GOT3 (cell line): ENCODE results near the gene TARS3.

Experiments
- DNase-seq: peaks from one replicate; lab custom pipeline; 2025; ENCODE audit warnings: mixed read lengths; lab: John Stamatoyannopoulos, UW

TARS3 gene

DNA sequence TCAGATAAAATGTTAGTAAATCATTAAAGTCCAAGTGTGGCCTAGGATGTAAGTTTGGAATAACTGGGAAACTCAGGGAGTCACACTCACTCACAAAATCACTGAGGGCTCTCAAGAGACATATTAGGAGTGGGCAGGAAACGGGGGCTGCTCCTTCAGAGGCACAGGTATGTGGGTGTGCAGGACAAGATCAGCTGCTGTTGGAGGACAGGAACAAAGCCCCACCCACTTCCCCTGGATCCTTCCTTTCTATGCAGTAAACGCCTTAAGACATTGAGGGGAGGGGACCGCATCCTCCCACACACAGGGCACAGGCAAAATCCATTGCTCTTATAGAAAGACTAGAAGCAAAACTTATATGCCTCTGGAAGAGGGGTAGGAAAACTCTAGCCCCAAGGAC lies 102.3 kb downstream of the TARS3 start:
- no peak for DNase-seq

DNA sequence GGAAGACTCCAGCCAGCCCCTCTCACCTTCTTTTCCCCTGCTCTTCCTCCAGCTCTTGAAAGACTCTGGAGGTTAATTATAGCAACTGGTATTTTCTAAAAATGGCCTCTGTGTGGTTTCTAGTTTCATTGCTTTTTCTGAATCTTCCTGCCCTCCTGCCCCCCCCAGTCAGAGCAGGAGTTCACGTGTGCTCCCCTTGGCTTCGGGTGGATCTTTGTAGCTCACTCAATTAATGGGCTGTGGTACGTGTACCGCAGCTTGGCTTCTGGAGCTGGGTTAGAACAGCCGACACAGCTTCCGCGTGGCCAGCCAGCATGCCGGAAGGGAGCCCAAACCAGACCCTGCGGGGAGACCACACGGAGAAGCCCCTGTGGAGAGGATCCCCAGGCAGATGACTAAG lies 103.6 kb downstream of the TARS3 start:
- DNase-seq, result no peak

DNA sequence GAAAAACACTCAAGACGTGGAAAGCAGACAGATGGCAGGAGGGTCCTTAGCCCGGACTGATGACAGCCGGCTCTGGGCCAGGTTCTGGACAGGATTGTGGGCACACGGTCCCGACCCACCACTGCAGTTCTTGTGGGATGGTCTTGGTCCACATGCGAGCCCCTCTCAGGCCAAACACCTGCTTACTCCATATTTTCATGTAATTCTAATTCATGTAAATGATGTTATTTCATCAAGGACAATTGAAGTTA lies 104.7 kb downstream of the TARS3 start:
- no peak for DNase-seq

DNA sequence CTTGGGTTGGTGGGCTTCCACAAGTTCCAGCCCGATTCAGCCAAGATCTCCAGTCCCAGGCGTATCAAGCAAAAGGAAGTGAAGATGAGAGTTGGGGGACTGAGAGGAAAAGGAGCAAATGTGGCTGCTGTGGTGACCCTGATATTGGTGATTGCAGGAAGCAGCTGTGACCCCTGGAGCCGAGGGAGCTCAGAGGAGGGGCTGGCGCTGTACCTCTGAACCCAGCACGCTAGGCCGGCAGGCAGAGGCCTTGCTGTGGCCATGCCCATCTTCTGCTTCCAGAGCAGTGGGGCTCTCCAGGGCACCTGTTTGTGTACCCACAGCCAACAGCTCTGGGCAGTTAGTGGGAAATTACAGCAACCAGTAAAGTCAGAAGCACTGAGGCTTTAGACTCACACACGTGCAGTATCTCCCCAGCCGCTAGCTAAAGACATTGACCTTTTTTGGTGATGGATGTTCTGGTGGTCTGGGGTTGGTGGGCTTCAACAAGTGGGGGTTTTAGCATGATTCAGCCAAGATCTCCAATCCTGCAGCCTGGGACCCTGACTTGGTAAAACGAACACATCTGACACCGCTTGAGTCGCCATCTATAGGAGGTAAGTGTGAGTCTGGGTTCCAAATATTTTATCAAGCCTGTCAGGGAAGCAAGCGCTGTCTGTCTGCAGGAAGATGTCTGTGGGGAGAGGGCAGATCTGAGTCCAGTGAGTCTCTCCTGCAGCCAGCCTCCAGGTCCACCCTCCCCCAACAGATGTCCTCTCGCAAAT lies 105.2 kb downstream of the TARS3 start:
- no peak for DNase-seq

DNA sequence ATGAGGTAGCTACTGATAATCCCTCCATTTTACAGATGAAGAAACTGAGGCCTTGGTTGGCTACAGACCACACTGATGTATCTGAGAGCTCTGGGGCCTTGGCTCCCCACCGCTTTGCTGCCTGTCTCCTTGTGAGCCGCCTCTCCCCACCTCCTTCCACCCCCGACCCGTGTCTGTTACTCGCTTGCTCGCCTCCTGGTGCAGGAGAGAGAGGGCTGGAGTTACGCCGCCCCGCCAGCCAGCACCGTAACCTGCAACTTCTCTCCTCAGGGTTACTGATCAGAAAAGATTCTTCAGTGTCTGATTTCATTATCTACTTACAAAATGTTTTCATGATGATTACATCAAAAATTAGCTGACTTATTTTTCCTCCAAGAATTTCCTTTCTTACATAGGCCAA lies 106.2 kb downstream of the TARS3 start:
- no peak for DNase-seq

DNA sequence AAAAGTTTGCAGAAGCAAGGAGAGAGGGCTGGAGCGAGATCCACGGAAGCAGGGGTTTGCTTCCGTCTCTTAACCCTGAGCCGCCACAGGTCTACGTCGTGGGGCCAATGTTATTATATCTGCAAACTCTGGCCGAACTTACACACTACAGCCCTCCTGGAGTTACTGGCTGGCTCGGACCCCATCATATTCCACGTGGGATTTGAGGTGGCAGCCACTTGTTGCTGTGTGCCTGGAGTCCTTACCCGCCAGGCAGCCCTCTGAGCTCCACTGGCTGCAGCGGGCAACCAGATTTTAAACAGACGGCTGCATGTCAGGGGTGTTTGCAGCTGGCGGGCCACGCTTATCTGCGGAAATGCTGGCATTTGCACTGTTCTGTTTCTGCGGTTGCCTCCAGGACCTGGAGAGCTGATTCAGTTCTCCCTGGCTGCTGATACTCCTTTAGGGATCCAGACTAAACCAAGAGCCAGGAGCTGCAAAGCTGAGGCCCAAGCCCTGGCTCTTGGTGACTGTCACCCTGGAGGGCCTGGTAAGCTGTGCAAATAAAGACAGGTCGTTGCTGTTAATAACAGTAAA lies 106.8 kb downstream of the TARS3 start:
- DNase-seq, result no peak

DNA sequence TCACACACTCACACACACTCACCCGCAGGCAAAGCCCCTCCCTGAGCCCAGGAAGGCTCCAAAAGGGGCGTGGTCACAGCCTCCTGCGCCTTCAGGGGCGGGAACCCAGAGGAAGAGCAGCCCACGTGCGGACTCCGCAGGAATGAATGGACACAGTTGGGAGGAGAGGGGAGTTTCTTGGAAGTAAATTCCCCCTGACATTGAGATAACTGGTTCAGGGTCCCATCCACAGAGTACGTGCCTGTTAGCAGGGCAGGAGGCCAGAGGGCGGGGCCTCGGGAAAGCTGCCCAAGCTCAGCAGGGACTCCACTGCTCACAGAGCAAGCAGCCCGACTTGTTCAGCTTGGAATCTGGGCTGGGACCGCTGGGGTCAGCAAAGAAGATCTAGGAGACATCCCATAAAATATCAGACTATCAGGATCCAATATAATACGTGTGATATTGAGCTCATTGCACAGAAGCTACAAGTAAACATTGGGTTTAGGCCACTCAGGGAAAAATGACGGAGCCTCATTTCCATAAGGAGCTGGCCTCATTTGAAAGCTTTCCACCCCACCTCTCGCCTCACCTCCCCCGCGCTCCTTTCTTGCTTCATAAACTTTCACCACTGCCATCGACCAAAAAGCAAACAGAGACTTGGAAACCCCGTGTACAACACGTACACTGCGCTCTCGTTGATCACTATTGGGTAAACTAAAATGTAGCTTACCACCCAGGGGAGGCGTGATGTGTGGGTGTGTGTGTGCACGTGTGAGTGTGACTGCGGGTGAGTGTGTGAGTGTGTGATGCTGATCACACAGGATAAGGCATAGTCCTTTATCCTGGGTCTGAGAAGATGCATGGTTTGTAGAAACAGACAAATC lies 108.1 kb downstream of the TARS3 start:
- no peak for DNase-seq

DNA sequence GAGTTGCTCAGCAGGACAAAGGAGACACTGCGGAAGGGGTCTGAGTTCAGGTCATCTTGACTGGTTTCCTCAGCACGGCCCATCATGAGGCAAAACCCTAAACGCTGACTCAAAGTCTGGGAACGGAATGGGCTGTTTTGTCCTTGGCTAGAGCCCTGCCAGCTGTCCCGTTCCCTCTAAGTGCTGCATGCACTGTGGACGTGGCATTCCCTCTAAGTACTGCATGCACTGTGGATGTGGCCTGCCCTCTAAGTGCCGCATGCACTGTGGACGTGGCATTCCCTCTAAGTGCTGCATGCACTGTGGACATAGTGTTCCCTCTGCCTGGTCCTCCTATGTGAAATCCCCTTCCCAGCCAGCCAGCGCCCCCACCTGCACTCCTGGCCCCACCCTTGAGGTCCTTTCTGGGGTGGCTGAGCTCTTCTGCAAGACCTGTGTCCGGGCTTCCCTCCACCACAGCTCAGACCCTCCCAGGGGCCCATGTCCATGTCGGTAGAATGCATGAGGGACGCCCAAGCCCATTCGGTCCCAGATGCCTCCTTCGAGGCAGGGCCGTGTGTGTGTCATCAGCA lies 108.8 kb downstream of the TARS3 start:
- no peak for DNase-seq

DNA sequence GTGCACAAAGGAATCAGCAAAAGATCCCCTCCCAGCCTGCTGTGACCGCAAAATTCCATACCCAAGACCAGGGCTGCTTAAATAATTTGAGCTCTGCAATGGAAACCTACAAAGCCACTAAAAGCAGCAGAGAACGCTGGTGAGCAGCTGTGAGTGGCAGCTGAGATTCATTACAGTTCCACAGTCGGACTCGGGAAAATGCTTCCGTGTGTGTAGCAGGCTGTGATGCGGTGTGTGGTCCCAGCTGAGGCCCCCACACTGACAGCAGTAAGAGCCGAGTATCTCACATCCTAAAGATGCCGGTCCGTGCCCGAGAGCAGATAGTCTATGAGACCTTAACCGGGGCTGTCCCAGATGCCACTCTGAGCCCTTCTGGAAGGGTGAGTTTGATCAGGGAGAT lies 109.5 kb downstream of the TARS3 start:
- DNase-seq, result no peak

DNA sequence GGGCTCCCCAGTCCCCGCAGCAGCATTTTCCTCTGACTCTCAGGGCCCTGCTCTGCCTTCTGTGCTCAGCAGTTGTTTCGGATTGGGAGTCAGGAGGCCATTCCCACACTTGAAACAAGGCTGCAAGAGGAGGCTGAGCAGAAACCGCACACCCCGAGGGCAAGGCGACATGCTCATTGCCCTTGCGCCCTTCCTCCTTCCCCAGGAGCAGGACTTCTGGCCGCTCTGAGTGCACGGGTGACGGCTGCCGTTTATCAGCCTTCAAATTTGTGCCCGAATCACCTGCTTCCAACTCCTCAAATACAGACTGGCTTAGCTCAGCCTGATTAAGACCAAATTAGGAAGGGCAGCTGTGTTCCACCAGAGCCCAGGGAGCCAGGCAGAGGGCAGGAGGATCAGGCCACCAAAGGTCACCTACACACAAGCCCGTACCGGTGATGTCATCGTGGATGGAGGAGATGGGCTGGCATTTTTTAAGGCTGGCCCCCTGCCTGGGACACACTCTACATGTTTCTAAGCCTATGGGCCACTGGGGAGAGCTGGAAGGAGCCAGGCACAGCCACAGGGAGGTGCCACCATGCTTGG lies 110.2 kb downstream of the TARS3 start:
- DNase-seq, result no peak

DNA sequence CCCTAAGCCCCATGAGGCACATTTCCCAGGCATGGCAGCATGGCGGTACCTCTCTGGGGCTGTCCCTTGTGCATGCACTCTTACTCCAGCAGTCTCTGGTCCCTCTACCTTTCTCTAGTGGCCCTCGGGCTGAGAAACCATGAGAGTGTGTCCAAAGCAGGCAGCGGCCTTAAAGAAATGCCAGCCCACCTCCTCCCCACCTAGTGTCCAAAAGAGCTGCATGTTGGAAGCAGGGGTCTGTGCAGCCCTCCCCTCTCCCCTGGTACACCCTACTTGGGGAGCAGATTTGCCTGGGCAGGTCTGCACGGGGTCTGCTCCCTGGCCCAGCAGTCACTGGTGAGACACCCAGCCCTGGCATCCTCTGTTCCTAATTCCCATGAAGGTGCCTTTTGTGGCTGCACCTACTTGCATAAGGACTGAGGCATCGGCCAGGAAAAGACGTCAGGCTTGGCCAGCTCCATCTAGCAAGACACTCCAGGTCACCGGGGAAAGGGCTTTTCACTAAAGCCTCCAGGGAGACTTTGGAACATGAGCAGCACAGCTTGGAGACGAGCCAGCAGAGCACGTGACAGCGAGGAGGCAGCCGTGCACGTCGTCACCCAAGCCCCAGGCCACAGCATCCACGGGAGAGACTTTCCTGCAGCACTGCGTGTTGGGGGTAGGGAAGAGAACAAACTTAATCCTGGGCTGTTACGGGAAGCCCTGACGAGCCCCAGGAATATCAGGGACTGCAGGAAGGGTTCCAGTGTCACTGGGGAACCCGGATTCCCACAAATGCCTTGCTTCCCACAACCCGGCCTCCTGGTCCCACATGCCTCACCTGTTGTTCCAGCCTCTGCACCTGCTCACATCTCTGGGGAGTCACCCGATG lies 110.9 kb downstream of the TARS3 start:
- no peak for DNase-seq

DNA sequence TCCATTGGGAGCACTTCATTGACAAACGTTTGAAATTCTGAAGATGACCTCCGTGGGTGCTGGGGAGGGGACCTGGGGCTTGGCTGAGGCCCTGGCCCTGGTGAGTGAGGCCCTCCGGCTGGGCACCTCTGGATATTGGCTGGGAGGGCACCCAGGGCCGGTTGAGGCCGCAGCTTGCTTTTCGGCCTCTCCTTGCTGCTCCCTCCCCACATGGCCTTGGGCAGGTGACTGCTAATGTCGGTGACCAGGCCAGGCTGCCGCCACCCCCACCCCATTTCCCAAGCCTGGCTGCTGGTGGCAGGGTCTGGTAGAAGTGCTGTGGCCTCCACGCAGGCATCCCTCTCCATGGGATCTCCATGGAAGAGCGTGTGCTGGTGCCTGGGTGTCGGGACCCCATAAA lies 111.6 kb downstream of the TARS3 start:
- no peak for DNase-seq

DNA sequence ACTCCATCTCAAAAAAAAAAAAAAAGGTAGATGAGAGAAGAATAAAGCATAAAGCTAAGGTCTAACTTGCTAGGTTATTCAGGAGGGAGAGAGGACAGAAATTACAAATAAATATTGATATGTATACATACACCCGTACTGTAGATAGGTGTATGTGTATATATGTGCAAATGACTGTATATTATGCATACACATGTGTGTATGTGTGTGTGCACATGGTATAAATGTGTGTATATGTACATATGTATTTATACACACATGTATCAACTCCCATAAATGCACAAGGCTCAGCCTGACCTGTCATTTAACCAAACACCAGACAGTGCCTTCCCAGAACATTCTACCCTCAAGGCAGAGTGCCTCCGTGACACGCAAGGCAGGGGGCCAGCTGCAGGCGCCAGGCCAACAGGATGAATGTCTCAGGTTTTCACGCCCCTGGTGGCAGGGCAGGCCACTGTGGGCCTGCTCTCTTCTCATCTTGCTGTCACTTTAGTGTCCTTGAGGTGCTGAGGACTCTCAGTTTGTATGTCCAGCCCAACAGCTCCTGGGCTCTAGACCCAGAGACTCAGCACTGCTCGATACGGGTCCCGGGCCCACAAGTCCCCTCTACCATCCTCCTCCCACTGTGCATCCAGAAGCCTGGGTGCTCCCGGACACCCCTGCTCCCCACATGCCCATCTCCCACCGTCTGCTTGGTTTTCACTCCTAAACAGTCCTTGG lies 112.5 kb downstream of the TARS3 start:
- no peak for DNase-seq

DNA sequence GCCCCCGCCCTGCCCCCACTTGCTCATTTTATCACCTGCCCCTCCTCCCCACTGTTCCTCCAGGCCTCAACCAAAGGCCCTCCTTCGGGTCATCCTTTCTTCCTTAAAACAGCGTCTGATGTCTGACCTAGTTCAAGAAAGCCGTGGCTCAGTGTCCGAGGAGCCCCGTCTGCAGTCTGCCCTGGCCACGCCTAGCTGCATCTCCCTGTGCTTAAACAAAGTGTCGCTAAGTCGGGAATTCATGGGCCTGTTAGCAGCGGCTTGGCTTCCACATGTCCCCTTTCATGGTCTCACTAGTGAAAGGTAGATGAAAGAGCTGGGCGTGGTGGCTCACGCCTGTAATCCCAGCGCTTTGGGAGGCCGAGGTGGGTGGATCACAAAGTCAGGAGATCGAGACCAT lies 113.3 kb downstream of the TARS3 start:
- no peak for DNase-seq

DNA sequence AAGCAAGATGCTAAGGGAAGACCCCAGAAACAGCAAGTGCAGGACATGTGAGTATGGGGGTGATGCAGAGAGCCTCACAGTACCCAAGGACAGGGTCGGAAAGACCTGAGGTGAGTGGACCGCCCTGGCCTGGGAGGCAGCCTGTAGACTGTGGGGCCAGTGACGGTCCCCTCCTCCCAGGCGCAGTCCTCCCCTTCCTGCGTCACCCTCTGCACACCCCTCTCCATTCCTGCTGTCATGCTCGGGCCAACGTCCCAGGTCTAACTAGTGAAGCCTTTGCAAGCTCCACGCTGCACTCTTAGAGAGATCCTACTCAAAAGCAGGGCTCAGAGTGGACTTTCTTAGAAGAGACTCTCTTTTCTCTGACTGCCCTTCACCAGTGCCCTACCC lies 113.7 kb downstream of the TARS3 start:
- no peak for DNase-seq

DNA sequence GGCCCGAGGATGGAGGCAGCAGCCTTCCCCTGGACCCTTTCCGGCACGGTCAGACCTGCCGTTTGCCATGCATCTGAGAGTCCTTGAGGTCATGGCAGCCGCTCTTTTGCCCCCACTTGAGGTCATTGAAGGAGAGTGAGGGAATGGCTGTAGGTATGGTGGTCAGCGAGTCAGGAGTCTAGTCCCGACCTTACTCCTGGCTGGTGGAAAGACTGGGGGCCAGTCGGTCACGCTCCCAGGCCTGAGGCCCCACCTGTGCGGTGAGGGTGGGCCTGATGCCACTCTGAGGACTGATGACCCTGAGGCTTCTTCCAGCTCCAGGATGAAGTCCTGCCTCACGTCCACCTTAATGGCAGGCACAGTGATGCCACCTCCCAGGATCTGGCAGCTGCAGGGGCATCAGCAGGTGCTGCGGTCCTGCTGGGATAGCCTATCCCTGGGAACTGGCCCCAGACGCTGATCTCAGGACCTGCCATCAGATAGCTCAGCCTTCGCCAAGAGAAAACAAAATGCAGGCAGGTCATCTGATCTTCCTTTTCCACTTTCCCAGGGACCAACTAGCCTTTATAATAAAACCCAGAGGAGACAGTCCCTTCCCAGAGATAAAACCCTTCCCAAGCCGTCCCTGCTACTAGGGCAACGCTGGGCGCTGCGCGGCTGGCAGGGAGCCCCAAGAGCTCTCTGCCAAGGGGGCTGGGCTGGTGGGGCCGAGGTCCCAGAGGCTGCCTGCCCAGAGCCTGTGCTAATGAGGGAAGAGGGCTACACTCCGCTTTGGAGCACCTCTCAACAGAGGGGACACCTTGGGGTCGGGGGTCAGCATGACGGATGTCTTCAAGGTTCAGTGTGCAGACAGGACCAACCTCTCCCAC lies 114.3 kb downstream of the TARS3 start:
- no peak for DNase-seq

DNA sequence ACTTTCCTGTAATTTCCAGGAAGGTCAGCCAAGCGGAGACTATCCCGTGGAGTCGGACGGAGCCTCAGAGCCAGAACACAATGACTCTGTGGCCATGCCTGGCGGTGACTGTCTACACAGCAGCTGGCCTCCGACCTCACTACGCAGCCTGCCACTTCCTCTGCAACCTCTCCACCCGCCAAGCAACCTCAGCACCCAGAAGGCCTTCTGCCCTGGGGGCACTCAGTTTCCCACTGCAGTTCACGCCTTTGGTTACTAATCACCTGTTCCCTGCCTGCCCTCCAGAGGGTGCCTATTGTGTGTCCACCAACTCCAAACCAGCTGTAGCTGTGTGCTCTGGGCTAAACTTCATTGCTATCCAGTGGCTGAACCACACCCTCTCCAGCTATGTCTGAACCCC lies 116.1 kb downstream of the TARS3 start:
- no peak for DNase-seq

DNA sequence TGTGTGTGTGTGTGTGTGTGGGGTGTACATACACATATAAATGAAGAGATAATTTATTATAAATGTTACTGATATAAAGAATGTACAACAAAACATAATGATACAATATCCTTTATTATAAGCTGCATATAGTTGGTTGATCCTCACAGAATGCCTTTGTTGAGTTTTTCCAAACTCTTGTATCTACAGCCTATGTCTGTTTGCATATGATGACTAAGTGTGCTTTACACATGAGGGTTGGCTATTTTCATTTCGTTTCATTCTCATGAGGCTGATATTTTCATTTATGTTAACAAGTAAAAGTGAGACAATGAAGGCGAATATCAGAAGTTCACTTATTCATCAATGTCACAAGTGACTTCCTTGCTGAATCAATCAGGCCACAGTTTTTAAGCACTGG lies 117.2 kb downstream of the TARS3 start:
- DNase-seq, result no peak

DNA sequence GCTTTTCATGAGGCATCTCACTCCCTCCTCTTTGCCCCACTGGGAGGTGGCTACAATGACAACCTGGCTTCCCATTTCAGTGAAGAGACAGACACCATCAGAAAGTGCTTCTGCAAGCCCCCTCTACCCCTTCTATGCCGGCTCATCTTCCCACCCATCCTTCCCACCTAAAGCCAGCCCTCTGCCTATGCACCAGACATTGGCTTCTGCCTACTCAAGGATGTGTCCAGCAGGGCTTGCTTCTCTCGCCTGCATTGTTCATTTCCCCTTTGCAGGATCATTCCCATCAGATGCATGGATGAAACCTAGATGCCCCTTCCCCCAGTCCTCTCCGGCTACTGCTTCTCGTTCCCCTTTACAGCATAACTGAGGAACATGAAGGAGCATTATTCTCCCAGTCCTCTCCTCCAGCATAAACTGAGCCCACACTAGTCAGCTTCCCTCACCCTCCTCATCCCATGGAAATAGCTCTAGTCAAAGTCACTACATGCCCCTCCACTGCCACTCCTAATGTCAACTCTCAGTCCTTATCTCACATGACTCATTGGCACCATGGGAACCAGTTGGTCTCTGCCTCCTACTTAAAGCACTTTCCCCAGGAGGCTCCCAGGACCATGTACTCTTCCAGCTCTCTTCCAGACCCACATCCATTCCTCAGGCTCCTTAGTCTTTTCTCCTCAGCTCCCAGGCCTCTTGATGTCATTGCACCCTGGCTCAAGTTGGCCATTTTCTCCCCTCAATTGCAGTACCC lies 120.0 kb downstream of the TARS3 start:
- no peak for DNase-seq
